Prostate gland (tissue), 2 donors: Measurements from ENCODE around the gene SETMAR. TPM values are rescaled to one million over a fixed set of nuclear protein-coding genes. Genes with fewer than 3 reads are reported as not detected.

Experiments
- DNase-seq: peaks from one replicate; pipeline ENCODE4 v3.0.0-alpha.2; 2019; ENCODE audit warnings: low spot score
- H3K27ac ChIP-seq, 2 donors: fragments of 200-600 bp; sonication (generic); 2 replicates each; pipeline ENCODE4 v1.5.1; 2017 to 2019
- H3K27me3 ChIP-seq: fragments of 200-600 bp; sonication (generic); replicated peaks from 2 replicates; pipeline ENCODE4 v1.5.1; 2019; ENCODE audit not compliant: insufficient read depth
- H3K36me3 ChIP-seq, 2 donors: fragments of 200-600 bp; sonication (generic); 1 replicate in 1 of 2; 2 replicates in 1 of 2; pipeline versions ENCODE4 v1.5.1 to v1.8.1; 2017 to 2019
- H3K4me1 ChIP-seq: fragments of 200-600 bp; sonication (generic); replicated peaks from 2 replicates; pipeline ENCODE4 v1.5.1; 2019
- H3K4me3 ChIP-seq, 2 donors: fragments of 200-600 bp; sonication (generic); 2 replicates each; pipeline ENCODE4 v1.5.1; 2017 to 2019
- H3K9me3 ChIP-seq: fragments of 200-600 bp; sonication (generic); 2 replicates; pipeline ENCODE4 v1.5.1; 2017
- POLR2A ChIP-seq: fragments of 450-650 bp; IDR thresholded peaks from one replicate; pipeline ENCODE4 v1.6.1; 2016; ENCODE audit warnings: antibody characterized with exemption, mild to moderate bottlenecking
- POLR2AphosphoS5 ChIP-seq: sonication (generic); formaldehyde crosslinking; IDR thresholded peaks from one replicate; pipeline ENCODE4 v1.6.1; 2017; ENCODE audit warnings: antibody characterized with exemption
- WGBS: methylation state at CpG from one replicate; pipeline ENCODE4 v1.1.5; 2018; 5-methylcytosine and 5-hydroxymethylcytosine counted together
- intact Hi-C: fragments of 100-400 bp; cut with DNase I; formaldehyde crosslinking; loops from one replicate; pipeline ENCODE4 v1.14.2; 2022
- total RNA-seq, 2 donors: library from RNA; depleted of rRNA; stranded (reverse); fragments of >200 nt; gene quantifications; one replicate each; pipeline ENCODE4 v1.1.0, GENCODE V29; 2016
- TF ChIP-seq, protein P1 (sequence below), 4 experiments: fragments of 200-600 bp in 2 of 4; fragments of 450-650 bp in 2 of 4; sonication (generic) in 2 of 4; IDR thresholded peaks; 1 replicate in 3 of 4; 2 replicates in 1 of 4; pipeline ENCODE4 v1.5.1; 2016 to 2019; ENCODE audit warnings: antibody characterized with exemption in 4 of 4, mild to moderate bottlenecking in 2 of 4, moderate library complexity in 2 of 4

SETMAR gene
- total RNA-seq, 2 donors from 2014 or later: 39.8 to 42.8 TPM

DNA sequence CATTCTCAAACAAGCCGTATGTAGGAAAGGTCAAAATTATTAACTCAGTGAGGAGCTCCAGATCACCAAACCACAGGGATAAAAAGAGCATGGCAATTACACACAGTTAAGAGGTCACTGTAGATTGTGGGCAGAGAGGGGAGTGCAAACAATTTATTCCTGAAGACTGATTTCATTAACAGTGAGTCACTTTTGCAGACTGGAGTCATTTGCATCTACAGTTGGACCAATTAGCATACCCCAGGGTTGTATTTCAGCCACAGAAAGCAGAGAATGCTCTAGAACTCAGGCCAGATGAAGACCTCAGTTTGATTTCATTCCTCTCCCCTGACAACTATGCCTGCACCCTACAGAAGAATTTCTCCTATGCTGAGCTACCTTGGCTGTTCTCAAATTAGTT, 40.1 kb downstream of the SETMAR start:
- Histone ChIP-seq H3K4me3 (no peak overlapping the region), H3K9me3 (no peaks in the 10 kb centered on the region), H3K36me3 (no peaks in the 10 kb centered on the region), H3K27ac (no peak overlapping the region), H3K4me1 (no peaks in the 10 kb centered on the region), H3K27me3 (no peaks in the 10 kb centered on the region)
- TF ChIP-seq, protein P1, sequence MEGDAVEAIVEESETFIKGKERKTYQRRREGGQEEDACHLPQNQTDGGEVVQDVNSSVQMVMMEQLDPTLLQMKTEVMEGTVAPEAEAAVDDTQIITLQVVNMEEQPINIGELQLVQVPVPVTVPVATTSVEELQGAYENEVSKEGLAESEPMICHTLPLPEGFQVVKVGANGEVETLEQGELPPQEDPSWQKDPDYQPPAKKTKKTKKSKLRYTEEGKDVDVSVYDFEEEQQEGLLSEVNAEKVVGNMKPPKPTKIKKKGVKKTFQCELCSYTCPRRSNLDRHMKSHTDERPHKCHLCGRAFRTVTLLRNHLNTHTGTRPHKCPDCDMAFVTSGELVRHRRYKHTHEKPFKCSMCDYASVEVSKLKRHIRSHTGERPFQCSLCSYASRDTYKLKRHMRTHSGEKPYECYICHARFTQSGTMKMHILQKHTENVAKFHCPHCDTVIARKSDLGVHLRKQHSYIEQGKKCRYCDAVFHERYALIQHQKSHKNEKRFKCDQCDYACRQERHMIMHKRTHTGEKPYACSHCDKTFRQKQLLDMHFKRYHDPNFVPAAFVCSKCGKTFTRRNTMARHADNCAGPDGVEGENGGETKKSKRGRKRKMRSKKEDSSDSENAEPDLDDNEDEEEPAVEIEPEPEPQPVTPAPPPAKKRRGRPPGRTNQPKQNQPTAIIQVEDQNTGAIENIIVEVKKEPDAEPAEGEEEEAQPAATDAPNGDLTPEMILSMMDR (IDR thresholded peaks at IDR 0.05): no peak
- TF ChIP-seq POLR2AphosphoS5 (no peak), POLR2A (no peak)
- WGBS: 93% methylated on average over 1 of the region's 1 CpG
- DNase-seq: no peak
- intact Hi-C loops: no loop called here

DNA sequence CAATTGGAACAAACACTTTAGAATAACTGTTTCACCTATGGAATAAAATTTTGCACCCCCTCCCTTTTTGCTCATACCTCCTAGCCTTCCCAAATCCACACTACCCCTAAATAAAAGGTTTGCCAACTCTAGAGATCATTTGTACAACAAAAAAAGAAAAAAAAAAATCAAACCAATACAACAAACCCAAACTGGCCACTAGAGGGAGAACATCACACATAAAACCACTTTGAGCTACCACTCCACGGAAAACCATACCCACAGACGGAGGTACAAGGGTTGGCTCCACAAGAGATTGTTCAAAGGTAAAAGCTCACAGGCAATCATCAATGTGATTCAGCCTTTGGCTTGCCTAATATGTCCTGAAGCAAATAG, 47.6 kb downstream of the SETMAR start:
- DNase-seq: peak; percentile 53
- H3K4me3 ChIP-seq: no peak overlapping the region
- H3K9me3 ChIP-seq: no peaks in the 10 kb centered on the region
- intact Hi-C loops: loop anchor here (5.0 kb wide), 2 partner anchors 142 to 282 kb away; partner anchors contain the start of gene ITPR1
- no peaks in the 10 kb centered on the region for H3K27me3 ChIP-seq
- H3K4me1 ChIP-seq: no peaks in the 10 kb centered on the region
- H3K36me3 ChIP-seq: no peaks in the 10 kb centered on the region
- TF ChIP-seq POLR2AphosphoS5 (peak; percentile 49), POLR2A (no peak)
- TF ChIP-seq, protein P1 (IDR thresholded peaks at IDR 0.05): peak; percentile 57 to 87 (median 64)
- no peak overlapping the region for H3K27ac ChIP-seq
- WGBS: 0% methylated on average over 2 of the region's 2 CpGs

DNA sequence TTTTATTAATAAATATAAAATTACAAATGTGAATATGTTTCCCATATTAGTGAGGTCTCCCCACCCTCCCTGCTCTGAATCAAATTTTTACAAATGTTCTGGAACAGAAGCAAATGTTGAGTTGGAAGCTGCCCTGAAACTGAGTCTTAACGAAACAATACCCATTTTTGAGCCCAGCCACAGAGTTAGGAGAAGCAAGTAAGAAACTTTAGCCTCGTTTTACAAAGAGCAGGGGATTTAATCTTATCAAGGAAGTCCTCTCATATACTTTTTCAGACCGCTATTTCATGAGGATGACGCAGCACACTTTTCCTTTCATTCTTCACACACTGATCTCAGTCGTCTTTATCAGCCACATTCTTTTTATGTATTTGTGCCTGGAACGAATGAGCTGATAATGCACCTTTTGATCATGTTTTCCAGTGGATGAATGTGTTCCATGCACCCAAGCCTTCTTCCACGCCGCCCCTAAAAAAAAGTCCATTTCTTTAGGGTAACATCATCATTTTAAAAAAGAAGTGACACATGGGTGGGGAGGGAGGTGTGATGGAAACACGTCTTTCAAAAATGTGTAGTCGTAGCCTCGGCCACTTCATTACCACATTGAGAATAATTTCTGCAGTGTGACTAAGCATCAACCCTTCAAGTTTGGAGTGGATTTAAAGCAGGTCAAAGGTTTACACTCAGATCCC, 48.1 kb downstream of the SETMAR start:
- no peaks in the 10 kb centered on the region for H3K9me3 ChIP-seq
- H3K4me1 ChIP-seq: no peaks in the 10 kb centered on the region
- H3K27ac ChIP-seq: peak overlapping the region in 1 of 2 donors; percentile 43
- H3K4me3 ChIP-seq: no peak overlapping the region
- DNase-seq: no peak
- H3K27me3 ChIP-seq: no peaks in the 10 kb centered on the region
- intact Hi-C loops: loop anchor here (5.0 kb wide), 2 partner anchors 141 to 281 kb away; partner anchors contain the start of gene ITPR1
- TF ChIP-seq, protein P1 (IDR thresholded peaks at IDR 0.05): no peak
- TF ChIP-seq POLR2AphosphoS5: no peak
- no peak for TF ChIP-seq POLR2A
- H3K36me3 ChIP-seq: no peaks in the 10 kb centered on the region
- 54% methylated on average over 11 of the region's 11 CpGs for WGBS

DNA sequence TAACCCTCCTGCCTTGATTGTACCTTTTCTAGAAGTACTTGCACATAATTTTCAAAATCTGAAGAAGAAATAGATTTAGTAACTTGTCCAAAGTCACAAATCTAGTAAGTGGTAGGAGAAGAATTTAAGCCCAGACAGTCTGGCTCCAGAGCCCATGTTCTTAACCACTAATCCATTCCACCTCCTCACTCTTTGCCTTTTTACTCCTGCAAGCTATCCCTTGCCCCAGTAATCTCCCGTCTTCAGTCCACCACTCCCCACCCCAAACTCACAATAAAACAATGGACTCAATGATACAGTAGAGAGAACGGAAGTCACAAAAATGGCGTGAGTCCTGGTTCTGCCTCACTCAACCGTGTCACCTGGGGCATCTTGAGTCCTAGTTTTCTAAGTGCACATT, 48.7 kb downstream of the SETMAR start:
- H3K9me3 ChIP-seq: no peaks in the 10 kb centered on the region
- no peak for DNase-seq
- intact Hi-C loops: loop anchor here (2.0 to 5.0 kb wide), 3 partner anchors 140 to 280 kb away; partner anchors contain the start of gene ITPR1
- TF ChIP-seq, protein P1 (IDR thresholded peaks at IDR 0.05): no peak
- no peak for TF ChIP-seq POLR2AphosphoS5
- no peak for TF ChIP-seq POLR2A
- no peaks in the 10 kb centered on the region for H3K27me3 ChIP-seq
- no peaks in the 10 kb centered on the region for H3K4me1 ChIP-seq
- 89% methylated on average over 4 of the region's 4 CpGs for WGBS
- H3K4me3 ChIP-seq: no peak overlapping the region
- peak overlapping the region in 1 of 2 donors; percentile 43 for H3K27ac ChIP-seq
- no peaks in the 10 kb centered on the region for H3K36me3 ChIP-seq
